HepG2 (cell line): ENCODE results near the gene RIPOR3. TPM values are rescaled to one million over a fixed set of nuclear protein-coding genes. Genes with fewer than 3 reads are reported as not detected.

Experiments used
- ELF4 ChIP-seq: sonication (generic); formaldehyde crosslinking; IDR thresholded peaks from 2 replicates; pipeline ENCODE4 v1.5.0; 2020; ENCODE audit warnings: missing genetic modification reagents, mild to moderate bottlenecking, moderate library complexity, borderline replicate concordance
- NFKB2 ChIP-seq: sonication (generic); formaldehyde crosslinking; IDR thresholded peaks from 2 replicates; pipeline ENCODE4 v1.4.0; 2020; ENCODE audit warnings: missing genetic modification reagents, borderline replicate concordance
- SIX4 ChIP-seq: sonication (generic); formaldehyde crosslinking; IDR thresholded peaks from 2 replicates; pipeline ENCODE4 v1.4.0; 2020; ENCODE audit warnings: missing genetic modification reagents
- USF2 ChIP-seq, 2 experiments: sonication (generic) in 1 of 2; formaldehyde crosslinking in 1 of 2; IDR thresholded peaks; 2 replicates each; pipeline versions ENCODE4 v1.5.1 to v1.6.1; 2011 to 2020; ENCODE audit warnings: borderline replicate concordance in 1 of 2, low read depth in 1 of 2, low read length in 1 of 2, mild to moderate bottlenecking in 1 of 2, missing genetic modification reagents in 1 of 2, moderate library complexity in 1 of 2
- YEATS4 ChIP-seq: sonication (generic); formaldehyde crosslinking; IDR thresholded peaks from 2 replicates; pipeline ENCODE4 v1.4.0; 2020; ENCODE audit warnings: missing genetic modification reagents, borderline replicate concordance
- ZNF263 ChIP-seq: sonication (generic); formaldehyde crosslinking; IDR thresholded peaks from 2 replicates; pipeline ENCODE4 v1.4.0; 2020; ENCODE audit warnings: missing genetic modification reagents
- ZNF512B ChIP-seq: sonication (generic); formaldehyde crosslinking; IDR thresholded peaks from 2 replicates; pipeline ENCODE4 v1.5.1; 2020; ENCODE audit warnings: missing genetic modification reagents, mild to moderate bottlenecking, borderline replicate concordance
- ZNF609 ChIP-seq: sonication (generic); formaldehyde crosslinking; IDR thresholded peaks from 2 replicates; pipeline ENCODE4 v1.4.0; 2020; ENCODE audit warnings: mild to moderate bottlenecking, missing genetic modification reagents, borderline replicate concordance
- ZNF652 ChIP-seq: IDR thresholded peaks from 2 replicates; pipeline ENCODE4 v1.6.1; 2016; ENCODE audit warnings: low read depth, borderline replicate concordance
- ZSCAN25 ChIP-seq: sonication (generic); formaldehyde crosslinking; IDR thresholded peaks from 2 replicates; pipeline ENCODE4 v1.8.0; 2022; ENCODE audit warnings: mild to moderate bottlenecking, missing genetic modification reagents
- polyA plus RNA-seq, 8 experiments: library from polyadenylated mRNA; depleted of rRNA in 3 of 8; stranded (reverse) in 7 of 8; unstranded in 1 of 8; fragments of >200 nt; fragmentation: Illumina TruSeq in 4 of 8; extraction: Trizol in 4 of 8; gene quantifications; 2 replicates each; pipeline versions ENCODE4 v1.2.1 to v1.2.3, GENCODE V29; 2011 to 2016; ENCODE audit warnings: low read depth in 4 of 8, missing spikeins in 1 of 8, mixed read lengths in 1 of 8; ENCODE audit not compliant: insufficient read depth in 1 of 8
- total RNA-seq, 5 experiments: library from RNA; depleted of rRNA; stranded (reverse); fragments of >200 nt; fragmentation: Illumina TruSeq; extraction: Trizol; gene quantifications; 2 replicates each; pipeline ENCODE4 v1.2.3, GENCODE V29; 2016; ENCODE audit warnings: low read depth in 1 of 5

RIPOR3 gene
- total and polyA plus RNA-seq, 2 of the 13 experiments (the other 11 are each of a cell fraction or from before 2014, with no cell fraction given): 0.18 TPM; not detected in 1

- TF ChIP-seq YEATS4 (CRISPR knock-in tag) (no peak), ELF4 (CRISPR knock-in tag) (no peak), USF2 (IDR thresholded peaks at IDR 0.05; ENCODE audit: low read depth, low read length) (no peak), USF2 (CRISPR knock-in tag; IDR thresholded peaks at IDR 0.05; ENCODE audit: borderline replicate concordance) (no peak), ZNF263 (CRISPR knock-in tag) (peak; percentile 21; the same call in 1 of the 2 replicates), ZNF652 (CRISPR knock-in tag) (no peak), ZNF512B (CRISPR knock-in tag) (no peak), NFKB2 (CRISPR knock-in tag) (no peak), ZNF609 (CRISPR knock-in tag) (no peak), SIX4 (no peak), ZSCAN25 (no peak)
Observed at GRCh38 chr20:50563133-50563944, 128.0 kb downstream of the RIPOR3 start (continued).
